Endothelial cell (in vitro differentiated cells): ENCODE measurements around the gene TBC1D23. TPM values are rescaled to one million over a fixed set of nuclear protein-coding genes. Genes with fewer than 3 reads are reported as not detected.
A peak's percentile ranks its signal among the peaks of the same experiment; 100 is the strongest.

ENCODE experiments used
- DNase-seq: peaks from one replicate; pipeline ENCODE4 v3.0.0; 2021; ENCODE audit warnings: low spot score
- H3K27ac Mint-ChIP-seq: one replicate; pipeline ENCODE4 v1.8.0; 2021; ENCODE audit warnings: mixed read lengths, inconsistent platforms; ENCODE audit not compliant: unreplicated experiment
- H3K27me3 Mint-ChIP-seq: one replicate; pipeline ENCODE4 v1.8.0; 2021; ENCODE audit warnings: mild to moderate bottlenecking, moderate library complexity, mixed read lengths, inconsistent platforms; ENCODE audit not compliant: unreplicated experiment
- H3K36me3 Mint-ChIP-seq: one replicate; pipeline ENCODE4 v1.8.0; 2021; ENCODE audit warnings: mild to moderate bottlenecking, low read depth, mixed read lengths, inconsistent platforms; ENCODE audit not compliant: unreplicated experiment
- H3K4me1 Mint-ChIP-seq: one replicate; pipeline ENCODE4 v1.8.0; 2021; ENCODE audit warnings: mild to moderate bottlenecking, mixed read lengths, inconsistent platforms; ENCODE audit not compliant: unreplicated experiment
- H3K4me3 Mint-ChIP-seq: one replicate; pipeline ENCODE4 v1.8.0; 2021; ENCODE audit warnings: mild to moderate bottlenecking, mixed read lengths, inconsistent platforms; ENCODE audit not compliant: unreplicated experiment
- H3K9me3 Mint-ChIP-seq: one replicate; pipeline ENCODE4 v1.8.0; 2021; ENCODE audit warnings: mixed read lengths, inconsistent platforms; ENCODE audit not compliant: unreplicated experiment
- total RNA-seq: library from RNA; stranded (reverse); fragmentation: NEBNext Ultra II Directional; extraction: Animal tissue kit (Norgen Biotek cat#: 25700); gene quantifications from one replicate; pipeline ENCODE4 v1.2.1, GENCODE V29; 2021; ENCODE audit not compliant: unreplicated experiment
- TF ChIP-seq, protein P1 (sequence below): fragments of 200-600 bp; sonication (generic); IDR thresholded peaks from one replicate; pipeline ENCODE4 v1.5.0; 2021; ENCODE audit warnings: antibody characterized with exemption; ENCODE audit not compliant: unreplicated experiment

Gene TBC1D23
- total RNA-seq, 1 donor from 2014 or later, result 31.2 TPM

GRCh38 chr3:100311011-100311410 is 50.2 kb downstream of the TBC1D23 start:
- Mint-ChIP-seq H3K9me3 (no peaks in the 10 kb centered on the region), H3K4me1 (no peaks in the 10 kb centered on the region), H3K36me3 (peaks cover 7% of the 10 kb centered on the region), H3K27ac (no peak overlapping the region), H3K27me3 (no peaks in the 10 kb centered on the region), H3K4me3 (no peak overlapping the region)
- DNase-seq, result no peak
- TF ChIP-seq, protein P1, sequence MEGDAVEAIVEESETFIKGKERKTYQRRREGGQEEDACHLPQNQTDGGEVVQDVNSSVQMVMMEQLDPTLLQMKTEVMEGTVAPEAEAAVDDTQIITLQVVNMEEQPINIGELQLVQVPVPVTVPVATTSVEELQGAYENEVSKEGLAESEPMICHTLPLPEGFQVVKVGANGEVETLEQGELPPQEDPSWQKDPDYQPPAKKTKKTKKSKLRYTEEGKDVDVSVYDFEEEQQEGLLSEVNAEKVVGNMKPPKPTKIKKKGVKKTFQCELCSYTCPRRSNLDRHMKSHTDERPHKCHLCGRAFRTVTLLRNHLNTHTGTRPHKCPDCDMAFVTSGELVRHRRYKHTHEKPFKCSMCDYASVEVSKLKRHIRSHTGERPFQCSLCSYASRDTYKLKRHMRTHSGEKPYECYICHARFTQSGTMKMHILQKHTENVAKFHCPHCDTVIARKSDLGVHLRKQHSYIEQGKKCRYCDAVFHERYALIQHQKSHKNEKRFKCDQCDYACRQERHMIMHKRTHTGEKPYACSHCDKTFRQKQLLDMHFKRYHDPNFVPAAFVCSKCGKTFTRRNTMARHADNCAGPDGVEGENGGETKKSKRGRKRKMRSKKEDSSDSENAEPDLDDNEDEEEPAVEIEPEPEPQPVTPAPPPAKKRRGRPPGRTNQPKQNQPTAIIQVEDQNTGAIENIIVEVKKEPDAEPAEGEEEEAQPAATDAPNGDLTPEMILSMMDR, result no peak

DNA sequence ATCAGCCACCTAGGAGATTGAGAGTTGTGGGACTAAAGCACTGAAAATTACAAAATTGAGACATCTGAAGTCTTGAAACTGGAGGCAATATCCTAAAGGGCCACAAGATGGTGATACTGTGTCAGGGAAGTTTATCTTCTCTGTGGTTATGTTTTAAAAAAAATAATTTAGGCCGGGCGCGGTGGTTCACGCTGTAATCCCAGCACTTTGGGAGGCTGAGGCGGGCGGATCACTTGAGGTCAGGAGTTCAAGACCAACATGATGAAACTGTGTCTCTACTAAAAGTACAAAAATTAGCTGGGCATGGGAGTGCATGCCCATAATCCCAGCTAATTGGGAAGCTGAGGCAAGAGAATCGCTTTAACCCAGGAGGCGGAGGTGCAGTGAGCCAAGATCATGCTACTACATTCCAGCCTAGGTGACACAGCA is 55.9 kb downstream of the TBC1D23 start:
- peak; percentile 25 for DNase-seq
- H3K4me1 Mint-ChIP-seq, result no peaks in the 10 kb centered on the region
- no peaks in the 10 kb centered on the region for H3K27me3 Mint-ChIP-seq
- H3K27ac Mint-ChIP-seq, result no peak overlapping the region
- no peak overlapping the region for H3K4me3 Mint-ChIP-seq
- H3K9me3 Mint-ChIP-seq, result no peaks in the 10 kb centered on the region
- TF ChIP-seq, protein P1, result peak; percentile 71
- H3K36me3 Mint-ChIP-seq, result no peaks in the 10 kb centered on the region

GRCh38 chr3:100317912-100318311 is 57.1 kb downstream of the TBC1D23 start:
- Mint-ChIP-seq H3K27ac (no peak overlapping the region), H3K4me1 (no peaks in the 10 kb centered on the region), H3K36me3 (no peaks in the 10 kb centered on the region), H3K27me3 (no peaks in the 10 kb centered on the region), H3K4me3 (no peak overlapping the region), H3K9me3 (no peaks in the 10 kb centered on the region)
- no peak for DNase-seq
- TF ChIP-seq, protein P1, result no peak

GRCh38 chr3:100319951-100320350 is 59.2 kb downstream of the TBC1D23 start:
- Mint-ChIP-seq H3K4me3 (no peak overlapping the region), H3K4me1 (no peaks in the 10 kb centered on the region), H3K36me3 (no peaks in the 10 kb centered on the region), H3K27ac (no peak overlapping the region), H3K9me3 (no peaks in the 10 kb centered on the region), H3K27me3 (no peaks in the 10 kb centered on the region)
- no peak for DNase-seq
- TF ChIP-seq, protein P1, result no peak

GRCh38 chr3:100324044-100324443 is 63.3 kb downstream of the TBC1D23 start:
- Mint-ChIP-seq H3K27ac (no peak overlapping the region), H3K4me1 (no peaks in the 10 kb centered on the region), H3K27me3 (no peaks in the 10 kb centered on the region), H3K36me3 (peaks cover 13% of the 10 kb centered on the region), H3K9me3 (no peaks in the 10 kb centered on the region), H3K4me3 (no peak overlapping the region)
- TF ChIP-seq, protein P1, result no peak
- no peak for DNase-seq
